DOHH2 (cell line): ENCODE results near the gene TATDN2.

Source experiments
- H3F3A ChIP-seq: fragments of 200-600 bp; sonication (generic), shearing (Covaris generic); 2 replicates; pipeline ENCODE4 v1.6.0; 2016; ENCODE audit warnings: antibody characterized with exemption, mild to moderate bottlenecking; ENCODE audit not compliant: control insufficient read depth, insufficient read depth
- H3K27ac ChIP-seq: fragments of 200-600 bp; sonication (generic); 2 replicates; pipeline ENCODE4 v1.5.1; 2014; ENCODE audit warnings: low read depth, mild to moderate bottlenecking, low read length, moderate library complexity
- H3K27me3 ChIP-seq: fragments of 200-600 bp; sonication (generic); 2 replicates; pipeline ENCODE4 v1.6.1; 2014; ENCODE audit warnings: mild to moderate bottlenecking, low read length, mixed read lengths; ENCODE audit not compliant: control insufficient read depth
- H3K36me3 ChIP-seq: fragments of 200-600 bp; sonication (generic); 2 replicates; pipeline ENCODE4 v1.6.1; 2014; ENCODE audit warnings: mild to moderate bottlenecking, low read length, moderate library complexity, mixed read lengths; ENCODE audit not compliant: control insufficient read depth
- H3K4me1 ChIP-seq: fragments of 200-600 bp; sonication (generic); 2 replicates; pipeline ENCODE4 v1.6.1; 2014; ENCODE audit warnings: mild to moderate bottlenecking, low read length, mixed read lengths; ENCODE audit not compliant: control insufficient read depth
- H3K4me2 ChIP-seq: fragments of 200-600 bp; sonication (generic); 2 replicates; pipeline ENCODE4 v1.6.0; 2014; ENCODE audit warnings: mild to moderate bottlenecking, low read length, moderate library complexity
- H3K4me3 ChIP-seq: fragments of 200-600 bp; sonication (generic); 2 replicates; pipeline ENCODE4 v1.5.1; 2014; ENCODE audit warnings: mild to moderate bottlenecking, low read length, mixed read lengths
- H3K79me2 ChIP-seq: fragments of 200-600 bp; sonication (generic); 2 replicates; pipeline ENCODE4 v1.6.1; 2014; ENCODE audit warnings: mild to moderate bottlenecking, low read length, mixed read lengths; ENCODE audit not compliant: control insufficient read depth
- H3K9me2 ChIP-seq: fragments of 200-600 bp; sonication (generic); replicated peaks from 2 replicates; pipeline ENCODE4 v1.6.1; 2014; ENCODE audit warnings: mild to moderate bottlenecking, low read length, mixed read lengths; ENCODE audit not compliant: control insufficient read depth
- H3K9me3 ChIP-seq: fragments of 200-600 bp; sonication (generic); 2 replicates; pipeline ENCODE4 v1.6.1; 2014; ENCODE audit warnings: antibody characterized with exemption, low read length, mixed read lengths; ENCODE audit not compliant: control insufficient read depth, insufficient read depth
- H4K20me1 ChIP-seq: fragments of 200-600 bp; sonication (generic); 2 replicates; pipeline ENCODE4 v1.6.0; 2014; ENCODE audit warnings: low read depth, mild to moderate bottlenecking, antibody characterized with exemption, low read length, moderate library complexity; ENCODE audit not compliant: control insufficient read depth, insufficient read depth
- CTCF ChIP-seq: fragments of 200-600 bp; sonication (generic); IDR thresholded peaks from one replicate; pipeline ENCODE4 v1.5.1; 2014; ENCODE audit warnings: antibody characterized with exemption, mild to moderate bottlenecking, low read depth, low read length; ENCODE audit not compliant: poor library complexity, severe bottlenecking
- EZH2phosphoT487 ChIP-seq: fragments of 200-600 bp; sonication (generic); IDR thresholded peaks from 2 replicates; pipeline ENCODE4 v1.6.1; 2017; ENCODE audit warnings: borderline replicate concordance, mild to moderate bottlenecking, antibody characterized with exemption, low read length, moderate library complexity, mixed read lengths

Gene TATDN2

GRCh38 chr3:10248984-10249748 lies 907 bp downstream of the TATDN2 start:
- Histone ChIP-seq H3K36me3 (peaks cover 68% of the 10 kb centered on the region), H3K27ac (peak overlapping the region; percentile 76), H3K4me2 (peak overlapping the region; percentile 95), H3K9me2 (no peaks in the 10 kb centered on the region), H3K9me3 (peaks cover 18% of the 10 kb centered on the region), H3K79me2 (peaks cover 64% of the 10 kb centered on the region), H3K4me3 (peak overlapping the region; percentile 96), H3F3A (no peaks in the 10 kb centered on the region; the same call in none of the 2 replicates), H3K27me3 (no peaks in the 10 kb centered on the region), H3K4me1 (peaks cover 42% of the 10 kb centered on the region), H4K20me1 (peaks cover 12% of the 10 kb centered on the region; the same call in 1 of the 2 replicates)
- TF ChIP-seq EZH2phosphoT487: no peak

GRCh38 chr3:10249833-10250232 lies 1.6 kb downstream of the TATDN2 start:
- Histone ChIP-seq H3K4me2 (peak overlapping the region; percentile 95), H4K20me1 (peaks cover 16% of the 10 kb centered on the region; the same call in 1 of the 2 replicates), H3K27ac (peak overlapping the region; percentile 76; the same call in 1 of the 2 replicates), H3K27me3 (no peaks in the 10 kb centered on the region), H3K9me3 (peaks cover 11% of the 10 kb centered on the region; the same call in 1 of the 2 replicates), H3K36me3 (peaks cover 68% of the 10 kb centered on the region), H3K4me1 (peaks cover 48% of the 10 kb centered on the region), H3K9me2 (no peaks in the 10 kb centered on the region), H3K4me3 (peak overlapping the region; percentile 96), H3F3A (no peaks in the 10 kb centered on the region; the same call in 1 of the 2 replicates), H3K79me2 (peaks cover 71% of the 10 kb centered on the region)
- TF ChIP-seq EZH2phosphoT487: no peak
- TF ChIP-seq CTCF: no peak

GRCh38 chr3:10251006-10251405 lies 2.7 kb downstream of the TATDN2 start:
- peaks cover 68% of the 10 kb centered on the region for H3K36me3 ChIP-seq
- H3K79me2 ChIP-seq: peaks cover 83% of the 10 kb centered on the region
- peak overlapping the region; percentile 95 for H3K4me2 ChIP-seq
- H3K4me3 ChIP-seq: peak overlapping the region; percentile 96
- peaks cover 3% of the 10 kb centered on the region; the same call in 1 of the 2 replicates for H3K9me3 ChIP-seq
- H4K20me1 ChIP-seq: peaks cover 16% of the 10 kb centered on the region; the same call in 1 of the 2 replicates
- no peak overlapping the region for H3K27ac ChIP-seq
- no peaks in the 10 kb centered on the region for H3K9me2 ChIP-seq
- peaks cover 48% of the 10 kb centered on the region for H3K4me1 ChIP-seq
- no peaks in the 10 kb centered on the region; the same call in 1 of the 2 replicates for H3F3A ChIP-seq
- no peaks in the 10 kb centered on the region for H3K27me3 ChIP-seq
- TF ChIP-seq EZH2phosphoT487: no peak
- no peak for TF ChIP-seq CTCF

GRCh38 chr3:10253731-10254130 lies 5.5 kb downstream of the TATDN2 start:
- H3F3A ChIP-seq: no peaks in the 10 kb centered on the region; the same call in 1 of the 2 replicates
- H3K79me2 ChIP-seq: peaks cover 97% of the 10 kb centered on the region
- H3K9me3 ChIP-seq: no peaks in the 10 kb centered on the region
- no peak overlapping the region; the same call in 1 of the 2 replicates for H3K4me3 ChIP-seq
- H4K20me1 ChIP-seq: peaks cover 16% of the 10 kb centered on the region; the same call in 1 of the 2 replicates
- no peaks in the 10 kb centered on the region for H3K9me2 ChIP-seq
- H3K4me2 ChIP-seq: peak overlapping the region; percentile 12; the same call in 1 of the 2 replicates
- TF ChIP-seq CTCF (no peak), EZH2phosphoT487 (no peak)
- H3K4me1 ChIP-seq: peaks cover 38% of the 10 kb centered on the region
- peaks cover 75% of the 10 kb centered on the region for H3K36me3 ChIP-seq
- H3K27ac ChIP-seq: no peak overlapping the region
- no peaks in the 10 kb centered on the region for H3K27me3 ChIP-seq
